ENCODE data around the gene PRODH2. TPM values are rescaled to one million over a fixed set of nuclear protein-coding genes. Genes with fewer than 3 reads are reported as not detected.
"Not testable (repeated sequence)": the region's sequence is repeated elsewhere in the genome, so short reads cannot be mapped to it uniquely, and the experiment has no call there.

Gene PRODH2
- polyA plus RNA-seq, 5 donors: 0.21 to 1.0 TPM; not detected in 3

DNA sequence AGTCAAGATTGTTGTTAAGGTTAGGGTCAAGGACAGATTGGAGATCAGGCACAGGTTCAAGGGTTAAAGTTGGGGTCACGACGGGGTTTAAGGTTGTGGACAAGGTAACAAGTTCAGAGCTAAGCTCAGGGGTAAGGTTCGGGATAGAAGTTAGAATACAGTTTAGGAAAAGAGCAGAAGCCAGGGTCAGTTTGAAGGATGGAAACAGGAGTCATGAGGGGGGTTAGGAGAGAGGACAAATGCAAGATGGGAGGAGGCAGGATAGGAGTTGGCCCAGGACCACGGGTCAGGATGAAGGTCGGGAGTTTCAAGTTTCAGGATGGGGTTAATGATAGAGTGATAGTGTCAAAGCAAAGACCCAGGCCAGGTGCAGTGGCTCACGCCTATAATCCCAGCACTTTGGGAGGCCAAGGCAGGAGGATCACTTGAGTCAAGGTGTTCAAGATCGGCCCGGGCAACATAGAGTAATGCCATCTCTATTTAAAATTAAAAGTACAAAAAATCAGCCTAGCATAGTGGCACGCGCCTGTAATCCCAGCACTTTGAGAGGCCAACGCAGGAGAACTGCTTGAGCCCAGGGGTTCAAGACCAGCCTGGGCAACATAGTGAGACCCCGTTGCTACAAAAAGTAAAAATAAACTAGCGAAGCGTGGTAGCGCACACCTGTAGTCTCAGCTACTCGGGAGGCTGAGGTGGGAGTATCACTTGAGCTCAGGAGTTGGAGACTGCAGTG, 32.0 kb upstream of the PRODH2 start:
- no peak for DNase-seq

DNA sequence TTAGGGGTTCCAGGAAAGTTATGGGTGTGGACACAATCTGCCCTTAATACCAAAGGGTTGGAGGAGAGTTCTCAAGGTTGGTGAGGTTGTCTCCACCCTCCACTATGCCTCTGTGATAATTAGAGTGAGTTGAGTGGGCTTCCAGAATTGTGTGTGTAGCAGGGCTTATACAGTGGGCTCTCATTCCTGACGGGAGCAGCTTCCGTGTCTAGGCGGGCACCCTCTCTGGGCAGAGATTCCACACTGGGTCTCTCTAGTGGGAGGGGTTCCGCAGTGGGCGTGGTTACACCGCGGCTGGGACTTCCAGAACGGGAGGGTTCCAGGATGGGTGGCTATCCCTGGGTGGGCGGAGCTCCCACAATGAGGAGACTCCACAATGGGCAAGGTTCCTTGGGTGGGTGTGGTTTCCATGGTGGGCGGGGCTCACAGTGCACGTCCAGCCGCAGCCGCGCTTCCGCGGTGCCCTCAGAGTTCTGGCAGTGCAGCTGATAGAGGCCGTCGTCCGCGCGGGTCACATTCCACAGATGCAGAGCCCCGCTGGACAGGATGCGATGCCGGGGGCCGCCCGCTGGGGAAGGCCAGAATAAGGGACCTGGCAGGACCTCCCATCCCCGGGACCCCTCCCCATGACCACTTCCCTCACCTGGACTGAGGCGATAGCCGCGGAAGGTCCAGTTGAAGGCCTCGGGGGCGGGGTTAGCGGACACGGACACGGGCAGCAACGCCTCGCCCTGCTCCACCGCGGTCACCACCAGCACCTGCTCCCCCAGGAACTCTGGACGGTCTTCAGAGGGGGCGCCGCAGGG, 31.2 kb upstream of the PRODH2 start:
- DNase-seq: no peak

DNA sequence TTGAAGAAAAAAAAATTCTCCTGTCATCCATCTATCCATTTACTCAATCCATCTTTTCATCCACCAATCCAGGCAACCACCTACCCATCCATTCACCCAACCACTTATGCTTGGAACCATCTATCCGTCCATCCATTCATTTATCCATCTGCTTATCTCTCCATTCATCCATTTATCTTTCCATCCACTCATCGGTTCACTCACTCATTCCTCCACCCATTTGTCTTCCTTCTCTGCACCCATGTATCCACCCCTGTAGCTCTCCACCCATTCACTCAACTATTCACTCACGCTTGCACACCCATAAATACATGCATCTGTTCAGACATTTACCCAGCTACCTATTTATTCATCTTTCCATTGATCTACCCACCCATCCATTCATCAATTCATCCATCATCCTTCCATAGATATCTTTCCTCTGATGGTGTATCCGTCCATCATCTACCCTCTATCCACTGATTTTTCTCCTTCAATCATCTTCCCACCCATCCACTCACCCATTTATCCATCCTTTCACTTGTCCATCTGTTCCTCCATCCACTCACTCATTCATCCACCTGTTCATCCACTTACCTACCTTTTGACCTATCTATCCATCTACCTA, 30.1 kb upstream of the PRODH2 start:
- DNase-seq: no peak

DNA sequence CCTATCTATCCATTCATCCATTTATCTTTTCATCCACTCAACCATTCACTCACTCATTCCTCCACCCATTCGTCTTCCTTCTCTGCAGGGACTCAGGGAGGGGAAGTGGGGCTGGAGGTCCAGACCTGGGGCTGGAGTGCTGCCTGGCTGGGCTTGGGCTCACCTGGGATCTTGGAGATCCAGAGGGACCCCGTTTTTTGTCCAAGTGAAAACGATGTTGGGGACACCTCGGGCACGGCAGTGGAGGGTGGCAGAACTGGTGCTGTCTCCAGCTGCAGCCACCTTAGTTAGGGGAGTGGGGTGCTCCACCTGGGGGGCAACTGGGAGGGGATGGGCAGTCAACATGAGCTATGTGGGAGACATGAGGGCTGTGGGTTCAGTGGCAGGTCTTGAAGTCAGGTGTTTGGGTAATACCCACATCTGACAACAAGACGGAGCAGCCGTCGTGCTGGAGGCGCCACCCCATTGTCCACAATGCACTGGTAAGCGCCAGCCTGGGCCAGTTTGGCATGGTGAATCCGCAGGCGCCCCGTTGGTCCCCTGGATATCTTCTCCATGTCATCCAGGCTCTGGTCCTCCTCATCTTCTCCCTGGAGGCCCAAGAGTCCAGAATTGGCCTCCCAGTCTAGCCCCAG, 29.4 kb upstream of the PRODH2 start:
- DNase-seq: no peak

DNA sequence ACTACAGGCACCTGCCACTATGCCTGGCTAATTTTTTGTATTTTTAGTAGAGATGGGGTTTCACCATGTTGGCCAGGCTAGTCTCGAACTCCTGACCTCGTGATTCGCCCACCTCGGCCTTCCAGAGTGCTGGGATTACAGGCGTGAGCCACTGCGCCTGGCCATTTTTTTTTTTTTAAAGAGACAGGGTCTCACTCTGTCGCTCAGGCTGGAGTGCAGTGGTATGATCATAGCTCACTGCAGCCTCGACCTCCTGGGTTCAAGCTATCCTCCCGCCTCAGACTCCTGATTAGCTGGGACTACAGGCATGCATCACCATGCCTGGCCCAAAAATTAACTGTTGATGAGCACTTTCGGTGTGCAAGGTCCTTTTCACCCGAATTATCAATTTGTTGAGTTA, 23.5 kb upstream of the PRODH2 start:
- not testable (repeated sequence) for DNase-seq

DNA sequence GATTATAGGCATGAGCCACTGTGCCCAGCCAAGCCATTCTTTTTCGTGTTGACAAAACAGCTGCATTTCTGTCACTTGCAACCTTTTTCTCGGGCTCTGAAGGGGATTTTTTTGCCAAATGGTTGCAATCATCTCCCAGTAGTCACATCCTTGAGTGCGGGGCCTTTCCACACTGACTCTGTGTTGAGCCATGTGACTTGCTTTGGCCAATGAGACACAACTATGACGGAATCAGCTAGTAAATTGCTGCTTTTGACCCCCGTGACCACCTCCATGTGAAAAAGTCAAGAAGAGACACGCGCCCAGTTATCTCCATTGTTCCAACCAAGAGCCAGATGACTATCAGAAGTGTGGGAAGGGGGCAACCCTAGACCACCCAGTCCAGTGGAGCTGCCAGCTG, 21.3 kb upstream of the PRODH2 start:
- DNase-seq: no peak

DNA sequence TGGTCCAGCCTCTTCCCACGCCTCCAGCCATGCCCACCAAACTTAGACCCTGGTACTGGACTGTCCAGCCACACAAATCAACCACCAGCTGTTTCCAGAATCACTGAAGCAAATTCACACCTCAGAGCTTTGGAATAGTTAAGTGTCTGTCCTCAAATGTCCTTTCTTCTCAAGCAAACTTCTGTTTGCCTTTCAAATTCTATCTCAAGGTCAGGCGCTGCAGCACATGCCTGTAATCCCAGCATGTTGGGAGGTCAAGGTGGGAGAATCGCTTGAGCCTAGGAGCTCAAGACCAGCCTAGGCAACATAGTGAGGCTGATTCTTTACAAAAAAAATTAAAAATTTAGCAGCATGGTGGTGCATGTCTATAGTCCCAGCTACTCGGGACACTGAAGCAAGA, 19.4 kb upstream of the PRODH2 start:
- DNase-seq: no peak

DNA sequence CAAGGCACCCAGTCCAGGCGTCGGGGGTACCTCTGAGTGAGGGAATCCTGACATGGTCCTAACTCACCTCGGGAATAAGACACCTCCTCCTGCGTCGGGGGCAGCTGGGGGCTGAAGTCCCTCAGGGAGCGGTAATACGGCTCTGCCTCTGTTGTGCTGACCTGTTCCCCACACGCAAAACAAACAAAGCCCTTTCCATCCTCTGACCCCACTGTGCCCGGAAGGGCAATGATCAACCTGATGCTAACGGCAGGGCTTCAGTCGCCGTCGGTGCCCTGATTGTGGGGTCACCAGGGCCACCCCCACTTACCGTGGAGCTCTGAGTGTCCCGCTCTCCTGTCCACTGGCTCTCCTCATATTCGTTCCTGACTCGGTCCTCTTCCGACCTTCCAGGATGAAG, 18.3 kb upstream of the PRODH2 start:
- no peak for DNase-seq

DNA sequence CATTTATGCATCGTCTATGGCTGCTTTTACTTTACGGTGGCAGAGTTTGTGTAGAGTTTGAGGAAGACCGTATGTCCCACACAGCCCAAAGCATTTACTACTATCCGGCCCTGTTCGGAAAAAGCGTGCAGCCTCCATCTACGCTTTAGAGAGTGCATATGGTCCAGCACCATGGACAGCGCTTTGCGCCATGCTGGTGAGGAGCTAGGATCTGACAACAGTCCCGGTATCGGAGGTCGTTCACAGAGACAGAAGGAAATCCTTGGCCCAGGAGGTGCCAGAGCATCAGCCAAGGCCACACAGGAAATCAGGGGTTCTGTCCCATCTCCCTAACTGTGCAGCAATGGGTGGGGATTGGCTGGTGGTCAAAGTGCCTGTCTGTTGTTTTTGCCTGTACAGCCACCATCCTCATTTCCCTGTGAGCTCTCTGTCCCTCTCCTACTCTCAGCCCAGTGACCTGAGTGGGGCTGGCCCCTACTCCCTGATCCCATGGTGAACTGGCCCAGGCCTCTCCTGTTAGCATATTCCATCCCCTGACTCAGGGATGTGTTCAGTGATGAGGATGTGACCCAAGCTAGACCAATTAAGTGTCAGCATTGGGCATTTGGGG, 16.2 kb upstream of the PRODH2 start:
- peak; percentile 67 to 71 for DNase-seq

DNA sequence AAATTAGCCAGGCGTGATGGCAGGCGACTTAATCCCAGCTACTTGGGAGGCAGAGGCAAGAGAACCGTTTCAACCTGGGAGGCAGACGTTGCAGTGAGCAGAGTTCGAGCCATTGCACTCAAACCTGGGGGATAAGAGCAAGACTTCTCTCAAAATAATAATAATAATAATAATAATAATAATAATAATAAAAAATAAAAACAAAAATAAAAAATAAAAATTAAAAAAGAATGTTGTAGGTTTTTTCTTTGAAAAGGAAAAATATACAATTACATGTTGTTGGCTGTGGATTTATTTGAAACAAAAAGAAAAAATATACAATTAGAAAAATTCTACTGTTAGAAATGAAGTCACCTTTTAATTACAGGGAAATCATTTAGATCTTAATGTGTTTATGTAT, 11.5 kb upstream of the PRODH2 start:
- no peak for DNase-seq

DNA sequence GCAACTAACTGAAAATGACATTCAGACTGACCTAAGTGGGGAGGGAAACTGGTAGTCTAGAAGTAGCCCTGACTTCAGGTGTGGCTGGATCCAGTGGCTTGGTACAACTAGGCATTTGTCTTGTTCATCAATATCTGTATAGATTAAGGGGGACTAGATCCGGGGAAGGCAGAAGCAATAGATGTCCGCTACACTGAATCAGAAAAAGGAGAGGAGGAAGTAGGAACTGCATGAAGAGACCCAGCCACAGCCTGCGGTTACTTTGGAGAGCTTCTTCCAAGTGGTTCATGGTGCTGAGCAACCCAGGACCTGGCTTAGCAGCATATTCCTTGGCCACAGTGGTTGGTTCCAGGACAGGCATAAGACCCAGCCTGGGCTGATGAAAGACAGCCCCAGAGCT, 9.9 kb upstream of the PRODH2 start:
- DNase-seq: no peak

DNA sequence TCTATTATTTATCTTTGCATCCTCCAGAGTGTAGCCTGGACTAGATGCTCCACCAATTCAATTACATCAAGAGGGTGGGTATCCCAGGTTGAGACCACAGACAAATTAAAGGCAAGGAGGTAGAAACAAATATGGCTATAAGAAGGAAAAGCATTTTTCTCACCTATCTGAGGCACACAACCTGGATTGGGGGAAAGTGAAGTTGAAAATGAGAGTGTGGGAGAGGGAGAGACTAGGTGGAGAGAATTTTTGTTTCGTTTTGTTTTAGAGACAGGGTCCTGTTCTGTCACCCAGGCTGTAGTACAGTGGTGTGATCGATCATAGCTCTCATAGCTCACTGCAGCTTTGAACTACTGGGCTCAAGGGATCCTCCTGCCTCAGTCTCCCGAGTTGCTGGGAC, 5.8 kb upstream of the PRODH2 start:
- no peak for DNase-seq

DNA sequence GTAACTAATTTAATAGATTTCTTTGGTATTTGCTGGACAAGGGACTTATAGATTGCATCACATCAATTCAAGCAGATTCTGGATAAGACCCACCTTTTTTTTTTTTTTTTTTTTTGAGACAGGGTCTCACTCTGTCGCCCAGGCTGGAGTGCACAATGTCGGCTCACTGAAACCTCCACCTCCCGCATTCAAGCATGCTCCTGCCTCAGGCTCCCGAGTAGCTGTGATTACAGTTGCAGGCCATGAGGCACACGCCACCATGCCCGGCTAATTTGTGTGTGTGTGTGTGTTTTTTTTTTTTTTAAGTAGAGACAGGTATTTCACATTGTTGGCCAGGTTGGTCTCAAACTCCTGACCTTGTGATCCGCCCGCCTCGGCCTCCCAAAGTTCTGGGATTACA, 4.2 kb upstream of the PRODH2 start:
- DNase-seq: no peak

DNA sequence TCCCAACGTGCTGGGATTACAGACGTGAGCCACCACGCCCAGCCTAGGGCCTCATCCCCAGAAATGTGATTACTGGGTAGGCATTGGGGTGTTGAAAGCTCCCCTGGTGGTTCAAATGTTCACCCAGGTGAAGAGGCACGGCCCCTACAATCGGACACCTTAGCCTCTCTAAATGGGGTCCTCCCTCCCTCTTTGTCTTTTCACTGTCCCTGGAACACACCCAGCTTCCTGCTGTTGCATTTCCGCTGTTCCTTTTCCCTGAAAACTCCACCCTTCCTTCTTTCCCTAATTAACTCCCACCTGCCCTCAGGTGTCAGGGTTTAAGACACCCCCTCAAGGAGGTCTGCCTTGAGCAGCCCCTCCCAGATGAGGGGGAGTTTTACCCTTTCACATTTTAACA, 3.6 kb upstream of the PRODH2 start:
- no peak for DNase-seq

DNA sequence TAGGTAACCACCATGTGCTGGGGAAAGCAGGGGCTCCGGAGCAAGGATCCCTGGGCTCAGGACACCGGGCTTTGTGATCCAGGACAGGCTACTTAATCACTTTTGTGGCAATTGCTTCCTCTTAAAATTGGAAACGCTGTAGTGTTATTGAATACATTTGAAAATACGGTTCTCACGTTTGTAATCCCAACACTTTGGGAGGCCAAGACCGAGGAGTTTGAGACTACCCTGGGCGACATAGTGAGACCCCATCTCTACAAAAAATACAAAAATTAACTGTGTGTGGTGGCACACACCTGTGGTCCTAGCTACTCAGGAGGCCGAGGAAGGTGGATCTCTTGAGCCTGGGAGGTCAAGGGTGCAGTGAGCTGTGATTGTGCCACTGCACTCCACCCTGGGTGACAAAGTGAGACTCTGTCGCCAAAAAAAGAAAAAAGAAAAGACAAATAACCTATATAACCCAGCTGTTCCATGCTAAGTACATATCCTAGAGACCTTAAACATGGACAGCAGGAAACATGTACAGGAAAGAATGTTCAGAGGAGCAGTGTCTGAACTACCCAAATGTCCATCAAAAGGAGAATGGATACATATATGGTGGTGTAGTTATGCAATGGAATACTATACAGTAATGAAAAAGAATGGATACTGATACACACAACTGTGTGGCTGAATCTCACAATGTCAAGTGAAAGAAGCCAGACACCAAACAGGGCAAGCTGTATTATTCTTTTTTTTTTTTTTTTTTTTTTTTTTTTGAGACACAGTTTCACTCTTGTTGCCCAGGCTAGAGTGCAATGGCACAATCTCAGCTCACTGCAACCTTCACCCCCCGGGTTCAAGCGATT, 622 bp upstream of the PRODH2 start:
- DNase-seq: no peak

DNA sequence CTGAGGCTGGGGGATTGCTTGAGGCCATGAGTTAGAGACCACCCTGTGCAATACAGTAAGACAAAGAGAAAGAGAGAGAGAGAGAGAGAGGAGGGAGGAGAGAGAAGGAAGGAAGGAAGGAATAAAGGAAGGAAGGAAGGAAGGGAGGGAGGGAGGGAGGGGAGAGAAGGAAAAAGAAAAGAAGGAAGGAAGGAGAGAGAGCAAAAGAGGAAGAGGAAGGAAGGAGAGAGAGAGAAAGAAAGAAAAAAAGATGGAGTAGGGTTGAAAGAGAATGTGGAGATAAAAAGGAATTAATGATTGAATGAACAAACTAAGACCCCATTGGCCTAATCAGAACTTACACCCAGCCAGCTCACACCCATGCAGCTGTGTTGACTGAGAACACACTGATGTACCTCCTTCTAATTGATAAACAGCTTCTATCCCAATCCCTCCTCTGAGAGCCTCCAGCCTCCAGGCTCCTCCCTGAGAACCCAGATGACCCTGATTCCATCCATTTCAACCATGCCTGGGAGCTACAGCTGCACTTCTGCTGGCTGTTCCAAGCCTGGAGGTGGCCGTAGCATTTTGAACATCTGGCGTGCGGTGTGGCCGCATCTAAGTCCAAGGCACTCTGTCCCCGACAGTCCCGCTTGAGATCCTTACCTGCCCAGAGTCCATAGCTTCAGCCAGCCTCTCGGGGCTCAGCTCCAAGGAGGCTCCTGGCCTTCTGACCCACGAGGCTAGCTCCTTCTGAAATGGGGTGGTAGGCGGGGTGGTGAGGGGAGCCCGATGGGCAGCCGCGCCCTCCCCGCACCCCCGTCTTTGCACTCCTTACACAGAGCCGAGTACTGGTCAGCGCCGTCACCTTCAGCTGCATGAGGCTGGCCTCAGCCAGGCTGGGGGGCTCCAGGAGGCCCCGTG, 1.1 kb downstream of the PRODH2 start:
- DNase-seq: no peak

DNA sequence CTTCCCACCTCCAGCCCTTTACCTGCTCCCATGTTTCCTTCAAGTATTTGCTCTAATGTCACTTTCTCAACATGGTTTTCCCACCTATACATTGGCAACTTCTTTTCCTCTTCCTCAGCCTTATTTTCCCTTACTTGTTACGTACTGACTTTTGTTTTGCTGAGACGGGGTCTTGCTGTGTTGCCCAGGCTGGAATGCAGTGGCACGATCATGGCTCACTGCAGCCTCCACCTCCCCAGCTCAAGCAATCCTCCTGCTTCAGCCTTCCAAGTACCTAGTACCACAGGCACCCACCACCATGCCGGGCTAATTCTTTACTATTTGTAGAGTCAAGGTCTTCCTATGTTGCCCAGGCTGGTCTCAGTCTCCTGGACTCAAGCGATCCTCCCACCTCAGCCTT, 5.0 kb downstream of the PRODH2 start:
- DNase-seq: no peak

DNA sequence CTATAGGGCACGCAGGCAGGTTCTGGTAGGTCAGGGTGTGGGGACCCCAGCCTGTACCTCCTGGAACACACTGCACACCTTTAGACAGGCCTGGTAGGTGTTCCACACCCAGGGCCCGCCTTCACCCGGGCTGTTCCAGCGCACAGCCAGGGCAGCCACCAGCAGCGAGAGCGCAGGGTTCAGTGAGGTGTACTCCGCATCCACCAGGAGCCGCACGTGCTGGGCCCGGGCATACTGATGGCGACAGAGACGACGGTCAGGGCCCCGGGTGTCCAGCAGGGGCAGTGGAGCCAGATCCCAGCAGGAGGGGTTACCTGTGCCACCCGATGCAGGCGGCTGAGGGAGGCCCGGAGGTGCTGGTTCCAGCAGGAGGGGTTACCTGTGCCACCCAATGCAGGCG, 6.0 kb downstream of the PRODH2 start:
- no peak for DNase-seq

DNA sequence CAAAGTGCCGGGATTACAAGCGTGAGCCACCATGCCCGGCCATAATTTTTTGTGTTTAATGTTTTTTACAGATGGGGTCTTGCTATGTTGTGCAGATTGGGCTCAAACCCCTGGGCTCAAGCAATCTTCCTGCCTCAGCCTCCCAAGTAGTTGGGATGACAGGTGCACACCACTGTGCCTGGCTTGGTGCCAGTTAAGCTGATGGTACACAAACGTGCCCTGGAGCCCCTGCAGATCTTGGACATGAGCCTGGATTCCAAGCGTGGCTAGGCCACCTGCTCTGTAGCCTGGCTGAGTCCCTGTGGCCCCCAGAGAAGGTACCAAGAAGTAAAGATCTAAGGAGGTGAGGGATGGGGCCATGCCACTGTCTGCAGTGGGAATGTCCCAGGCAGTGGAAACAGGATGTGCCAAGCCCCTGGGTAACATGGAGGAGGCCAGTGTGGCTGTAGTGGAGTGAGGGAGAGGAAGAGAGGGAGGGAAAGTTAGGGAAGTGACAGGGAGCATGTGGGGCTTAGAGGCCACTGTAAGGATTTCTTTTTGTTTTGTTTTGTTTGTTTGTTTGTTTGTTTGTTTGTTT, 7.0 kb downstream of the PRODH2 start:
- DNase-seq: no peak

DNA sequence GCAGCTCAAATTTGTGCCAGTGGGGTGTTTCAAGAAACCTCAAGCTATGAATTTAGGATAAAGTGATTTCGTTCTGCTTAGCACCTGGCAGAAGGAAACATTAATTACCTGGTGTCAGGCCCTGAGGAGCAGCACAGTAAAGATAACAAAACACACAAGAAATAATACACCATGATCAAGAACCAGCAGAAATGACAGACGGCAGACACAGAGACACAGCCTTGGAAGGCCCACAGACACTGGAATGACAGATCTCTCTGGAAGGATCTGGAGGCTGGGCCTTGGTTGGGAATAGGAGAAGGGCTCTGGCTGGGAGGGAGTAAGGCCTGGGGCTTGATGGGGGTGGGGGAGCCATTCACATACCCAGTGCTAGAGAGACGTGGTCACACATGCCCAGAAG, 10.8 kb downstream of the PRODH2 start:
- DNase-seq: no peak

All from right lung (tissue), 5 donors.